DND-41 (cell line): ENCODE results near the gene SNCB.

Experiments
- ATAC-seq: fragments of 200-7000 bp; cut with Tn5 transposase; 3 replicates; pipeline ENCODE4 v1.9.1; 2021; ENCODE audit warnings: low read depth; ENCODE audit not compliant: insufficient read depth
- DNase-seq: peaks from one replicate; pipeline ENCODE4 v3.0.0-alpha.2; 2020
- H2AFZ ChIP-seq: 2 replicates; pipeline ENCODE4 v1.6.0; 2012; ENCODE audit warnings: low read depth, low read length
- H3K27ac ChIP-seq: 2 replicates; pipeline ENCODE4 v1.5.1; 2012; ENCODE audit warnings: low read length, inconsistent platforms
- H3K27me3 ChIP-seq: fragments of 200-600 bp; sonication (generic); 2 replicates; pipeline ENCODE4 v1.6.0; 2012; ENCODE audit warnings: low read length, mild to moderate bottlenecking, inconsistent platforms; ENCODE audit not compliant: insufficient read depth, poor library complexity
- H3K36me3 ChIP-seq: 2 replicates; pipeline ENCODE4 v1.5.1; 2012; ENCODE audit warnings: low read length, inconsistent platforms; ENCODE audit not compliant: insufficient read depth
- H3K4me1 ChIP-seq: 2 replicates; pipeline ENCODE4 v1.5.1; 2012; ENCODE audit warnings: mild to moderate bottlenecking, low read length; ENCODE audit not compliant: insufficient read depth
- H3K4me2 ChIP-seq: 2 replicates; pipeline ENCODE4 v1.6.0; 2012; ENCODE audit warnings: mild to moderate bottlenecking, moderate library complexity, low read length, inconsistent platforms; ENCODE audit not compliant: insufficient read depth
- H3K4me3 ChIP-seq, 2 experiments: fragments of 200-600 bp in 1 of 2; shearing (Covaris generic) in 1 of 2; 2 replicates each; pipeline ENCODE4 v1.5.1; 2012 to 2016; ENCODE audit warnings: inconsistent platforms in 2 of 2, low read length in 2 of 2, mild to moderate bottlenecking in 2 of 2, low read depth in 1 of 2, moderate library complexity in 1 of 2
- H3K79me2 ChIP-seq: 2 replicates; pipeline ENCODE4 v1.6.0; 2012; ENCODE audit warnings: low read length, inconsistent platforms; ENCODE audit not compliant: insufficient read depth
- H3K9ac ChIP-seq: 2 replicates; pipeline ENCODE4 v1.6.0; 2012; ENCODE audit warnings: low read depth, mild to moderate bottlenecking, inconsistent platforms, low read length, moderate library complexity
- H3K9me3 ChIP-seq: 2 replicates; pipeline ENCODE4 v1.5.1; 2012; ENCODE audit warnings: low read length, moderate library complexity, mild to moderate bottlenecking, inconsistent platforms; ENCODE audit not compliant: insufficient read depth, severe bottlenecking
- H4K20me1 ChIP-seq: 2 replicates; pipeline ENCODE4 v1.6.0; 2012; ENCODE audit warnings: low read length; ENCODE audit not compliant: insufficient read depth
- EZH2 ChIP-seq: IDR thresholded peaks from 3 replicates; pipeline ENCODE4 v1.6.1; 2012; ENCODE audit warnings: borderline replicate concordance, low read depth, mild to moderate bottlenecking, moderate library complexity, low read length, inconsistent platforms; ENCODE audit not compliant: severe bottlenecking
- TF ChIP-seq, protein P1 (sequence below): IDR thresholded peaks from 2 replicates; pipeline ENCODE4 v1.5.1; 2012; ENCODE audit warnings: borderline replicate concordance, low read length, moderate library complexity, mild to moderate bottlenecking; ENCODE audit not compliant: poor library complexity, severe bottlenecking; ENCODE audit errors: extremely low read depth

The SNCB gene

GRCh38 chr5:176671399-176671798, 41.1 kb upstream of the SNCB start:
- Histone ChIP-seq H3K36me3 (no peaks in the 10 kb centered on the region), H2AFZ (no peak overlapping the region), H3K4me2 (no peak overlapping the region), H3K4me3 (no peak overlapping the region), H3K9ac (no peak overlapping the region), H3K27me3 (peaks cover 2% of the 10 kb centered on the region), H3K4me1 (no peaks in the 10 kb centered on the region), H3K9me3 (no peaks in the 10 kb centered on the region), H3K79me2 (no peaks in the 10 kb centered on the region), H3K27ac (no peak overlapping the region), H4K20me1 (peaks cover 3% of the 10 kb centered on the region; the same call in 1 of the 2 replicates)
- no peak for DNase-seq
- TF ChIP-seq EZH2: no peak
- ATAC-seq: no peak

DNA sequence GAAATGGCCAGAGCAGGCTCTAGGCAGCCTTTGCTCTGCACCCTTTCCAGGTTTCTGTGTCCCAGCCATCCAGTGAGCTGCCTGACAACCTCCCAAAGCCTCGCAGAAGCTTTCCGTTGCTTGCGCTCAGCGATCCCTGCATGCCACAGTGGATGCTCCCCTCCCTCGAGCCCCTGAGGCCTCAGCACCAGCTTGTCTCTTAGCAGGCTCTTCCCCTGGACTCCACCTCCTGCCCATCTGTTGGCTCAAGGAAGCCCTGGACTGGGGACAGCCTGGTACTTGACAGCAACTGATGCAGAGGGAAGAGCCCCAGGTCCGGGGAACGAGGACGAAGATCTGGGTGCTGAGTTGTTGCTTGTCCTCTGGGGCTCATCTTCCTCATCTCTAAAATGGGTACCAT, 40.1 kb upstream of the SNCB start:
- H3K9ac ChIP-seq: no peak overlapping the region
- H3K4me2 ChIP-seq: no peak overlapping the region
- H4K20me1 ChIP-seq: peaks cover 3% of the 10 kb centered on the region; the same call in 1 of the 2 replicates
- ATAC-seq (no peak), DNase-seq (no peak)
- peaks cover 2% of the 10 kb centered on the region for H3K27me3 ChIP-seq
- no peaks in the 10 kb centered on the region for H3K4me1 ChIP-seq
- no peak overlapping the region for H3K4me3 ChIP-seq
- H3K36me3 ChIP-seq: no peaks in the 10 kb centered on the region
- TF ChIP-seq EZH2: no peak
- TF ChIP-seq, protein P1, sequence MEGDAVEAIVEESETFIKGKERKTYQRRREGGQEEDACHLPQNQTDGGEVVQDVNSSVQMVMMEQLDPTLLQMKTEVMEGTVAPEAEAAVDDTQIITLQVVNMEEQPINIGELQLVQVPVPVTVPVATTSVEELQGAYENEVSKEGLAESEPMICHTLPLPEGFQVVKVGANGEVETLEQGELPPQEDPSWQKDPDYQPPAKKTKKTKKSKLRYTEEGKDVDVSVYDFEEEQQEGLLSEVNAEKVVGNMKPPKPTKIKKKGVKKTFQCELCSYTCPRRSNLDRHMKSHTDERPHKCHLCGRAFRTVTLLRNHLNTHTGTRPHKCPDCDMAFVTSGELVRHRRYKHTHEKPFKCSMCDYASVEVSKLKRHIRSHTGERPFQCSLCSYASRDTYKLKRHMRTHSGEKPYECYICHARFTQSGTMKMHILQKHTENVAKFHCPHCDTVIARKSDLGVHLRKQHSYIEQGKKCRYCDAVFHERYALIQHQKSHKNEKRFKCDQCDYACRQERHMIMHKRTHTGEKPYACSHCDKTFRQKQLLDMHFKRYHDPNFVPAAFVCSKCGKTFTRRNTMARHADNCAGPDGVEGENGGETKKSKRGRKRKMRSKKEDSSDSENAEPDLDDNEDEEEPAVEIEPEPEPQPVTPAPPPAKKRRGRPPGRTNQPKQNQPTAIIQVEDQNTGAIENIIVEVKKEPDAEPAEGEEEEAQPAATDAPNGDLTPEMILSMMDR: no peak
- H3K9me3 ChIP-seq: no peaks in the 10 kb centered on the region
- no peak overlapping the region for H2AFZ ChIP-seq
- no peak overlapping the region for H3K27ac ChIP-seq
- H3K79me2 ChIP-seq: no peaks in the 10 kb centered on the region

GRCh38 chr5:176667637-176668036, 37.3 kb upstream of the SNCB start:
- TF ChIP-seq, protein P1: no peak
- no peak for TF ChIP-seq EZH2
- ATAC-seq: no peak

DNA sequence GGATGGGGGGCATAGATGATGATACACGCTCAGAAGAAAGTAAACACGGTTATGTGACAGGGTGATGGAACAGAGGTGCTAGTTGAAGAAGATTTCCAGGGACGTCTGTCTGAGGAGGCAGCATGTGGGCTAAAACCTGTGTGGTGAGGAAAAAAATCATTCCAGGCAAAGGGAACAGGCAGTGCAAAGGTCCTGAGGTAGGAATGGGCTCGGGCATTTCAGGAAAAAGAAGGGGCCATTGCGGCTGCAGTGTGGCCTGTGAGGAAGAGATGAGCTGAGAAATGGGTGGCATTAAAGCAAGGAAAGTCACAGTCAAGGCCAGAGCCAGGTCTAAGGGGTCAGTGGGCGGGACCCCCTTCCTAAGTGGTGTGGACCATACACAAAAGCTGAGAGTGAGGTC, 35.2 kb upstream of the SNCB start:
- peaks cover 4% of the 10 kb centered on the region; the same call in 1 of the 2 replicates for H4K20me1 ChIP-seq
- no peaks in the 10 kb centered on the region for H3K36me3 ChIP-seq
- no peak overlapping the region for H3K4me3 ChIP-seq
- no peak for DNase-seq
- peaks cover 6% of the 10 kb centered on the region for H3K4me1 ChIP-seq
- peaks cover 2% of the 10 kb centered on the region for H3K27me3 ChIP-seq
- no peak overlapping the region for H3K9ac ChIP-seq
- no peaks in the 10 kb centered on the region for H3K79me2 ChIP-seq
- no peak overlapping the region for H3K27ac ChIP-seq
- no peak overlapping the region for H2AFZ ChIP-seq
- H3K9me3 ChIP-seq: no peaks in the 10 kb centered on the region
- ATAC-seq: no peak
- TF ChIP-seq EZH2: no peak
- TF ChIP-seq, protein P1: no peak
- H3K4me2 ChIP-seq: no peak overlapping the region

More at GRCh38 chr5:176667637-176668036, 37.3 kb upstream of the SNCB start:
- Histone ChIP-seq H2AFZ (no peak overlapping the region), H3K9me3 (no peaks in the 10 kb centered on the region), H3K4me2 (no peak overlapping the region), H3K79me2 (no peaks in the 10 kb centered on the region), H3K9ac (no peak overlapping the region), H3K27ac (no peak overlapping the region), H3K4me3 (no peak overlapping the region), H3K4me1 (no peaks in the 10 kb centered on the region), H3K36me3 (no peaks in the 10 kb centered on the region), H4K20me1 (peaks cover 3% of the 10 kb centered on the region; the same call in 1 of the 2 replicates), H3K27me3 (peaks cover 2% of the 10 kb centered on the region)
- DNase-seq: no peak
